Measurements from ENCODE around the gene RAB11FIP3. TPM values are rescaled to one million over a fixed set of nuclear protein-coding genes. Genes with fewer than 3 reads are reported as not detected.

The RAB11FIP3 gene
- total and polyA plus RNA-seq, 9 of the 15 experiments (the other 6 are each of a cell fraction or from before 2014, with no cell fraction given) = 0.46 to 13.1 (median 4.3) TPM

- TF ChIP-seq, protein P1, sequence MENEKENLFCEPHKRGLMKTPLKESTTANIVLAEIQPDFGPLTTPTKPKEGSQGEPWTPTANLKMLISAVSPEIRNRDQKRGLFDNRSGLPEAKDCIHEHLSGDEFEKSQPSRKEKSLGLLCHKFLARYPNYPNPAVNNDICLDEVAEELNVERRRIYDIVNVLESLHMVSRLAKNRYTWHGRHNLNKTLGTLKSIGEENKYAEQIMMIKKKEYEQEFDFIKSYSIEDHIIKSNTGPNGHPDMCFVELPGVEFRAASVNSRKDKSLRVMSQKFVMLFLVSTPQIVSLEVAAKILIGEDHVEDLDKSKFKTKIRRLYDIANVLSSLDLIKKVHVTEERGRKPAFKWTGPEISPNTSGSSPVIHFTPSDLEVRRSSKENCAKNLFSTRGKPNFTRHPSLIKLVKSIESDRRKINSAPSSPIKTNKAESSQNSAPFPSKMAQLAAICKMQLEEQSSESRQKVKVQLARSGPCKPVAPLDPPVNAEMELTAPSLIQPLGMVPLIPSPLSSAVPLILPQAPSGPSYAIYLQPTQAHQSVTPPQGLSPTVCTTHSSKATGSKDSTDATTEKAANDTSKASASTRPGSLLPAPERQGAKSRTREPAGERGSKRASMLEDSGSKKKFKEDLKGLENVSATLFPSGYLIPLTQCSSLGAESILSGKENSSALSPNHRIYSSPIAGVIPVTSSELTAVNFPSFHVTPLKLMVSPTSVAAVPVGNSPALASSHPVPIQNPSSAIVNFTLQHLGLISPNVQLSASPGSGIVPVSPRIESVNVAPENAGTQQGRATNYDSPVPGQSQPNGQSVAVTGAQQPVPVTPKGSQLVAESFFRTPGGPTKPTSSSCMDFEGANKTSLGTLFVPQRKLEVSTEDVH (IDR thresholded peaks at IDR 0.05; ENCODE audit: low read depth, partially characterized antibody) = no peak
- TF ChIP-seq ZNF175 (CRISPR knock-in tag; IDR thresholded peaks at IDR 0.05; ENCODE audit: low read depth) = no peak
- TF ChIP-seq, protein P2, sequence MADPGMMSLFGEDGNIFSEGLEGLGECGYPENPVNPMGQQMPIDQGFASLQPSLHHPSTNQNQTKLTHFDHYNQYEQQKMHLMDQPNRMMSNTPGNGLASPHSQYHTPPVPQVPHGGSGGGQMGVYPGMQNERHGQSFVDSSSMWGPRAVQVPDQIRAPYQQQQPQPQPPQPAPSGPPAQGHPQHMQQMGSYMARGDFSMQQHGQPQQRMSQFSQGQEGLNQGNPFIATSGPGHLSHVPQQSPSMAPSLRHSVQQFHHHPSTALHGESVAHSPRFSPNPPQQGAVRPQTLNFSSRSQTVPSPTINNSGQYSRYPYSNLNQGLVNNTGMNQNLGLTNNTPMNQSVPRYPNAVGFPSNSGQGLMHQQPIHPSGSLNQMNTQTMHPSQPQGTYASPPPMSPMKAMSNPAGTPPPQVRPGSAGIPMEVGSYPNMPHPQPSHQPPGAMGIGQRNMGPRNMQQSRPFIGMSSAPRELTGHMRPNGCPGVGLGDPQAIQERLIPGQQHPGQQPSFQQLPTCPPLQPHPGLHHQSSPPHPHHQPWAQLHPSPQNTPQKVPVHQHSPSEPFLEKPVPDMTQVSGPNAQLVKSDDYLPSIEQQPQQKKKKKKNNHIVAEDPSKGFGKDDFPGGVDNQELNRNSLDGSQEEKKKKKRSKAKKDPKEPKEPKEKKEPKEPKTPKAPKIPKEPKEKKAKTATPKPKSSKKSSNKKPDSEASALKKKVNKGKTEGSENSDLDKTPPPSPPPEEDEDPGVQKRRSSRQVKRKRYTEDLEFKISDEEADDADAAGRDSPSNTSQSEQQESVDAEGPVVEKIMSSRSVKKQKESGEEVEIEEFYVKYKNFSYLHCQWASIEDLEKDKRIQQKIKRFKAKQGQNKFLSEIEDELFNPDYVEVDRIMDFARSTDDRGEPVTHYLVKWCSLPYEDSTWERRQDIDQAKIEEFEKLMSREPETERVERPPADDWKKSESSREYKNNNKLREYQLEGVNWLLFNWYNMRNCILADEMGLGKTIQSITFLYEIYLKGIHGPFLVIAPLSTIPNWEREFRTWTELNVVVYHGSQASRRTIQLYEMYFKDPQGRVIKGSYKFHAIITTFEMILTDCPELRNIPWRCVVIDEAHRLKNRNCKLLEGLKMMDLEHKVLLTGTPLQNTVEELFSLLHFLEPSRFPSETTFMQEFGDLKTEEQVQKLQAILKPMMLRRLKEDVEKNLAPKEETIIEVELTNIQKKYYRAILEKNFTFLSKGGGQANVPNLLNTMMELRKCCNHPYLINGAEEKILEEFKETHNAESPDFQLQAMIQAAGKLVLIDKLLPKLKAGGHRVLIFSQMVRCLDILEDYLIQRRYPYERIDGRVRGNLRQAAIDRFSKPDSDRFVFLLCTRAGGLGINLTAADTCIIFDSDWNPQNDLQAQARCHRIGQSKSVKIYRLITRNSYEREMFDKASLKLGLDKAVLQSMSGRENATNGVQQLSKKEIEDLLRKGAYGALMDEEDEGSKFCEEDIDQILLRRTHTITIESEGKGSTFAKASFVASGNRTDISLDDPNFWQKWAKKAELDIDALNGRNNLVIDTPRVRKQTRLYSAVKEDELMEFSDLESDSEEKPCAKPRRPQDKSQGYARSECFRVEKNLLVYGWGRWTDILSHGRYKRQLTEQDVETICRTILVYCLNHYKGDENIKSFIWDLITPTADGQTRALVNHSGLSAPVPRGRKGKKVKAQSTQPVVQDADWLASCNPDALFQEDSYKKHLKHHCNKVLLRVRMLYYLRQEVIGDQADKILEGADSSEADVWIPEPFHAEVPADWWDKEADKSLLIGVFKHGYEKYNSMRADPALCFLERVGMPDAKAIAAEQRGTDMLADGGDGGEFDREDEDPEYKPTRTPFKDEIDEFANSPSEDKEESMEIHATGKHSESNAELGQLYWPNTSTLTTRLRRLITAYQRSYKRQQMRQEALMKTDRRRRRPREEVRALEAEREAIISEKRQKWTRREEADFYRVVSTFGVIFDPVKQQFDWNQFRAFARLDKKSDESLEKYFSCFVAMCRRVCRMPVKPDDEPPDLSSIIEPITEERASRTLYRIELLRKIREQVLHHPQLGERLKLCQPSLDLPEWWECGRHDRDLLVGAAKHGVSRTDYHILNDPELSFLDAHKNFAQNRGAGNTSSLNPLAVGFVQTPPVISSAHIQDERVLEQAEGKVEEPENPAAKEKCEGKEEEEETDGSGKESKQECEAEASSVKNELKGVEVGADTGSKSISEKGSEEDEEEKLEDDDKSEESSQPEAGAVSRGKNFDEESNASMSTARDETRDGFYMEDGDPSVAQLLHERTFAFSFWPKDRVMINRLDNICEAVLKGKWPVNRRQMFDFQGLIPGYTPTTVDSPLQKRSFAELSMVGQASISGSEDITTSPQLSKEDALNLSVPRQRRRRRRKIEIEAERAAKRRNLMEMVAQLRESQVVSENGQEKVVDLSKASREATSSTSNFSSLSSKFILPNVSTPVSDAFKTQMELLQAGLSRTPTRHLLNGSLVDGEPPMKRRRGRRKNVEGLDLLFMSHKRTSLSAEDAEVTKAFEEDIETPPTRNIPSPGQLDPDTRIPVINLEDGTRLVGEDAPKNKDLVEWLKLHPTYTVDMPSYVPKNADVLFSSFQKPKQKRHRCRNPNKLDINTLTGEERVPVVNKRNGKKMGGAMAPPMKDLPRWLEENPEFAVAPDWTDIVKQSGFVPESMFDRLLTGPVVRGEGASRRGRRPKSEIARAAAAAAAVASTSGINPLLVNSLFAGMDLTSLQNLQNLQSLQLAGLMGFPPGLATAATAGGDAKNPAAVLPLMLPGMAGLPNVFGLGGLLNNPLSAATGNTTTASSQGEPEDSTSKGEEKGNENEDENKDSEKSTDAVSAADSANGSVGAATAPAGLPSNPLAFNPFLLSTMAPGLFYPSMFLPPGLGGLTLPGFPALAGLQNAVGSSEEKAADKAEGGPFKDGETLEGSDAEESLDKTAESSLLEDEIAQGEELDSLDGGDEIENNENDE (IDR thresholded peaks at IDR 0.05; ENCODE audit: low read depth, low read length) = no peak
- TF ChIP-seq CAMTA2 (CRISPR knock-in tag; conservative IDR thresholded peaks at IDR 0.05) = no peak
- TF ChIP-seq PCBP1 (IDR thresholded peaks at IDR 0.05; ENCODE audit: low read depth, low read length, poor library complexity, severe bottlenecking) = no peak
- TF ChIP-seq HLTF (IDR thresholded peaks at IDR 0.05) = no peak
- peak; percentile 69; the same call in 1 of the 2 replicates for TF ChIP-seq ZNF431 (CRISPR knock-in tag; IDR thresholded peaks at IDR 0.05)
- TF ChIP-seq ZNF324 (CRISPR knock-in tag; IDR thresholded peaks at IDR 0.05) = no peak
- no peak for TF ChIP-seq SAFB2 (IDR thresholded peaks at IDR 0.05; ENCODE audit: borderline replicate concordance, low read depth, low read length, severe bottlenecking)
- peak; percentile 69 for TF ChIP-seq EP400 (IDR thresholded peaks at IDR 0.05)
- TF ChIP-seq RBBP5 (IDR thresholded peaks at IDR 0.05; ENCODE audit: borderline replicate concordance, insufficient read depth, low read length, poor library complexity, severe bottlenecking) = peak; percentile 69
Observed at GRCh38 chr16:425082-425718, at the start of gene RAB11FIP3 (continued).

Measured in K562 (cell line).